OCI-LY7 (cell line): ENCODE results near the gene GMNN. TPM values are rescaled to one million over a fixed set of nuclear protein-coding genes. Genes with fewer than 3 reads are reported as not detected.

Source experiments
- BruUV-seq: library from RNA; stranded (reverse); fragments of 400-500 nt; replicated peaks from 2 replicates; lab custom pipeline; 2021; lab: Mats Ljungman, UMichigan
- CTCF ChIA-PET: fragments of 300-600 bp; sonication (Branson Sonifier 250); formaldehyde crosslinking; loops from one replicate; lab custom pipeline; 2022; ENCODE audit warnings: antibody characterized with exemption; ENCODE audit not compliant: unreplicated experiment; lab: Charles Lee
- POLR2A ChIA-PET: fragments of 300-600 bp; sonication (Branson Sonifier 250); formaldehyde crosslinking; loops from one replicate; lab custom pipeline; 2022; ENCODE audit warnings: antibody characterized with exemption; lab: Charles Lee
- DNase-seq: peaks from one replicate; pipeline ENCODE4 v3.0.0-alpha.2; 2015; ENCODE audit warnings: low spot score
- H2AFZ ChIP-seq: fragments of 200-600 bp; sonication (generic), shearing (Covaris generic); 2 replicates; pipeline ENCODE4 v1.6.1; 2014; ENCODE audit warnings: mild to moderate bottlenecking, antibody characterized with exemption, low read length, moderate library complexity
- H3K27ac ChIP-seq: fragments of 200-600 bp; sonication (generic); 2 replicates; pipeline ENCODE4 v1.5.1; 2014; ENCODE audit warnings: mixed run types, low read depth, mild to moderate bottlenecking, moderate library complexity, low read length, inconsistent platforms; ENCODE audit not compliant: poor library complexity, severe bottlenecking
- H3K36me3 ChIP-seq: fragments of 200-600 bp; sonication (generic); 2 replicates; pipeline ENCODE4 v1.6.1; 2014; ENCODE audit warnings: mild to moderate bottlenecking, antibody characterized with exemption, low read length, moderate library complexity, mixed read lengths; ENCODE audit not compliant: insufficient read depth
- H3K4me1 ChIP-seq: fragments of 200-600 bp; sonication (generic); 2 replicates; pipeline ENCODE4 v1.5.1; 2014; ENCODE audit warnings: mild to moderate bottlenecking, low read length; ENCODE audit not compliant: insufficient read depth, poor library complexity, severe bottlenecking
- H3K4me2 ChIP-seq: fragments of 200-600 bp; sonication (generic); 2 replicates; pipeline ENCODE4 v1.6.1; 2014; ENCODE audit warnings: mild to moderate bottlenecking, low read length
- H3K4me3 ChIP-seq: fragments of 200-600 bp; sonication (generic); 2 replicates; pipeline ENCODE4 v1.5.1; 2014; ENCODE audit warnings: mild to moderate bottlenecking, low read depth, low read length; ENCODE audit not compliant: poor library complexity, severe bottlenecking
- H3K79me2 ChIP-seq: fragments of 200-600 bp; sonication (generic); 2 replicates; pipeline ENCODE4 v1.6.1; 2016; ENCODE audit warnings: low read depth, mild to moderate bottlenecking, low read length, moderate library complexity, mixed read lengths; ENCODE audit not compliant: insufficient read depth
- H3K9me2 ChIP-seq: fragments of 200-600 bp; sonication (generic); 2 replicates; pipeline ENCODE4 v1.6.1; 2016; ENCODE audit warnings: mild to moderate bottlenecking, low read length, mixed read lengths; ENCODE audit not compliant: insufficient read depth
- H3K9me3 ChIP-seq: fragments of 200-600 bp; sonication (generic); 2 replicates; pipeline ENCODE4 v1.6.1; 2014; ENCODE audit warnings: mild to moderate bottlenecking, mixed run types, low read length, mixed read lengths
- H4K20me1 ChIP-seq: fragments of 200-600 bp; sonication (generic); 2 replicates; pipeline ENCODE4 v1.6.1; 2014; ENCODE audit warnings: mild to moderate bottlenecking, antibody characterized with exemption, low read length, moderate library complexity, mixed read lengths; ENCODE audit not compliant: insufficient read depth
- EZH2phosphoT487 ChIP-seq: fragments of 200-600 bp; sonication (generic); IDR thresholded peaks from 2 replicates; pipeline ENCODE4 v1.6.1; 2018; ENCODE audit warnings: low read depth, borderline replicate concordance, mild to moderate bottlenecking, mixed run types, antibody characterized with exemption, low read length, moderate library complexity, mixed read lengths
- intact Hi-C: fragments of 100-400 bp; cut with micrococcal nuclease; formaldehyde crosslinking; loops from one replicate; pipeline ENCODE4 v1.10.0; 2022; ENCODE audit not compliant: unreplicated experiment
- total RNA-seq, 2 experiments: library from RNA; depleted of rRNA in 1 of 2; stranded (reverse); fragments of >200 nt in 1 of 2; shearing (Covaris generic) in 1 of 2; gene quantifications; 2 replicates each; pipeline ENCODE4 v1.2.3, GENCODE V29; 2014 to 2022
- TF ChIP-seq, protein P1 (sequence below): fragments of 200-600 bp; sonication (generic); conservative IDR thresholded peaks from 2 replicates; pipeline ENCODE4 v1.5.1; 2014; ENCODE audit warnings: mild to moderate bottlenecking, antibody characterized with exemption, low read length, moderate library complexity, mixed read lengths

The GMNN gene
- total RNA-seq, 2 experiments from 2014 or later = 101 to 120 TPM

DNA sequence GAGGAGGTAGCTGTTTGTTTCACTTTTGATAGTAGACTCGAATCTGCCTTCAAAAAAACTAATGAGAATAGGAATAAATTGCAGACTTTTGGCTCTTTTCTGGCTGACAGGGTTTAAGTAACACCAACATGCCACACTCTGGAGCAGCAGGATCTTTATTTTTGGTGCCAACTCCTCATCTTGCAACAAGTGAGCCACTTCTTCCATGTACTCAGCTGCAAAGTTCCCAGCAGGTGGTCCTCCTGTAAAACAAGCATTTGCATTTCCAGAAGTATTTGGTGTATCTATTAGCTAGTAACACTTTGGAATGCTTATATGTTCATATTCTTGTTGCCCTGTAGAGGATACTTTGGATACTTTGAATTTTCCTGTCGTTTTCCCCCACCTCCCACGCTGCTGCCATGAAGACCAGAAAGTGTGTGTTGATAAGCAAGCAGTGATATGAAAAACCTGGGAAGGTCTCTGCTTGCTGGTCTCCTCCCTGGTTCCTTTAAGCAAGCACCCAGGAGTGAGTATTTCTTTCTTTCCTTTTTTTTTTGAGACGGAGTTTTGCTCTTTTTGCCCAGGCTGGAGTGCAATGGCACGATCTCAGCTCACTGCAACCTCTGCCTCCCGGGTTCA is 23.0 kb downstream of the GMNN start:
- H3K9me3 ChIP-seq = no peaks in the 10 kb centered on the region
- H3K4me3 ChIP-seq = no peak overlapping the region
- BruUV-seq = no TSS peak
- POLR2A ChIA-PET = interaction anchor here (0.8 to 2.2 kb wide), 3 partner anchors 11 to 31 kb away, joined by 3 to 9 read pairs (median 4); no protein-coding TSS in a partner anchor
- H3K27ac ChIP-seq = no peak overlapping the region
- DNase-seq = no peak
- H3K4me2 ChIP-seq = no peak overlapping the region
- no peaks in the 10 kb centered on the region for H3K9me2 ChIP-seq
- no peak overlapping the region for H2AFZ ChIP-seq
- H3K36me3 ChIP-seq = peaks cover 3% of the 10 kb centered on the region; the same call in 1 of the 2 replicates
- CTCF ChIA-PET = no interaction called here
- TF ChIP-seq EZH2phosphoT487 = no peak
- TF ChIP-seq, protein P1, sequence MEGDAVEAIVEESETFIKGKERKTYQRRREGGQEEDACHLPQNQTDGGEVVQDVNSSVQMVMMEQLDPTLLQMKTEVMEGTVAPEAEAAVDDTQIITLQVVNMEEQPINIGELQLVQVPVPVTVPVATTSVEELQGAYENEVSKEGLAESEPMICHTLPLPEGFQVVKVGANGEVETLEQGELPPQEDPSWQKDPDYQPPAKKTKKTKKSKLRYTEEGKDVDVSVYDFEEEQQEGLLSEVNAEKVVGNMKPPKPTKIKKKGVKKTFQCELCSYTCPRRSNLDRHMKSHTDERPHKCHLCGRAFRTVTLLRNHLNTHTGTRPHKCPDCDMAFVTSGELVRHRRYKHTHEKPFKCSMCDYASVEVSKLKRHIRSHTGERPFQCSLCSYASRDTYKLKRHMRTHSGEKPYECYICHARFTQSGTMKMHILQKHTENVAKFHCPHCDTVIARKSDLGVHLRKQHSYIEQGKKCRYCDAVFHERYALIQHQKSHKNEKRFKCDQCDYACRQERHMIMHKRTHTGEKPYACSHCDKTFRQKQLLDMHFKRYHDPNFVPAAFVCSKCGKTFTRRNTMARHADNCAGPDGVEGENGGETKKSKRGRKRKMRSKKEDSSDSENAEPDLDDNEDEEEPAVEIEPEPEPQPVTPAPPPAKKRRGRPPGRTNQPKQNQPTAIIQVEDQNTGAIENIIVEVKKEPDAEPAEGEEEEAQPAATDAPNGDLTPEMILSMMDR = no peak
- no peaks in the 10 kb centered on the region for H3K79me2 ChIP-seq
- intact Hi-C loops = no loop called here
- H4K20me1 ChIP-seq = no peaks in the 10 kb centered on the region
- no peaks in the 10 kb centered on the region for H3K4me1 ChIP-seq

DNA sequence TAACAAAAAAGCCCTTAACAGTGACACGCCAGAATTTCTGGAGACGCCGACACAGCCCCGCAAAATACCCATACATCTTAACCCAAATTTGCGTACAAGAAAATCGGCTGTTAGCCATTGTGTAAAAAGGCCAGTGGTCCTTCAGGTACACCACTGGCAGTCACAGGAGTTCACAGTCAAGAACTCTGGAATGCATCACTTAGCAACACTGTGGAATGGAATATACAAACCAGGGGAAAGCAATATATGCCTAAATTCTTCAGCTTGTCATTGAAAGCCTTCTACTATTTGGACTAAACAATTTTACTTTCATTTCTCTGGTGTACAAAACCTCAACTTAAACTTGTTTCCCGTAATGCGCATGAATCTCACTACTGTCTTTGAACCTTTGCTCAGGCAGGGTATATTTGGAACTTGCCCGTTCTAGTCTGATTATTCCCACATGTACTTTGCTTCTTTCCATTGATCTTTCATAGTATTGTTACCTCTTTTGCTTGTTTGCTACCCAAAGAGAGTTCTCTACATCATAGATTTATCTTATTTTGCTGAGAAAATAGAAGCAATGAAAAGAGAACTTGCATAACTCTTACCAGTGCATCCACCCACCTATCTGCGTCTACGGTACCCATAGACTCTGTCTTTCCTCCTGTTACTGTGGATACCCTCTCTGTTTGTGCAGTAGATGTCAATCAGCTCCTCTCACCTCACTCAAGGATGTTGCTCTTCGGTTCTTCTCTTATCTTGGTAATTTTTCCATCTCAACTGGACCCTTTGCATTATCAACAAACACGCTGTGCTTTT is 24.2 kb downstream of the GMNN start, which contains the start of gene ARMH2:
Gene ARMH2, minus strand, starts transcription at position 178 of the 801 bp plus-strand sequence. Its CDS starts 60 bp downstream, at position 118.
- intact Hi-C loops = no loop called here

More for the DNA sequence above, 24.2 kb downstream of the GMNN start, which contains the start of gene ARMH2:
- Histone ChIP-seq H2AFZ (no peak within 1 kb of the TSS), H3K4me2 (no peak within 1 kb of the TSS), H3K79me2 (no peaks in the 10 kb centered on the region), H3K9me3 (no peaks in the 10 kb centered on the region), H3K36me3 (peaks cover 3% of the 10 kb centered on the region; the same call in 1 of the 2 replicates), H4K20me1 (no peaks in the 10 kb centered on the region), H3K4me3 (no peak within 1 kb of the TSS), H3K27ac (no peak within 1 kb of the TSS), H3K9me2 (no peaks in the 10 kb centered on the region), H3K4me1 (no peaks in the 10 kb centered on the region)
- TF ChIP-seq, protein P1 = no peak
- TF ChIP-seq EZH2phosphoT487 = no peak
- CTCF ChIA-PET = no interaction called here
- DNase-seq = no peak
- POLR2A ChIA-PET = interaction anchor here (1.9 to 2.2 kb wide), 2 partner anchors 9 to 12 kb away, joined by 6 to 9 read pairs; no protein-coding TSS in a partner anchor
- no TSS peak for BruUV-seq
